Activated CD4-positive, alpha-beta T cell treated with anti-CD3 and anti-CD28 coated beads, Interleukin-2, amount 50 U/mL, for 4 hours (primary cell): Measurements from ENCODE around the gene TMEM202.
"Not testable (repeated sequence)": the region's sequence is repeated elsewhere in the genome, so short reads cannot be mapped to it uniquely, and the experiment has no call there.

Experiments
- DNase-seq, 2 experiments: peaks; one replicate each; pipeline ENCODE4 v3.0.0-alpha.2; 2020

TMEM202 gene, protein sequence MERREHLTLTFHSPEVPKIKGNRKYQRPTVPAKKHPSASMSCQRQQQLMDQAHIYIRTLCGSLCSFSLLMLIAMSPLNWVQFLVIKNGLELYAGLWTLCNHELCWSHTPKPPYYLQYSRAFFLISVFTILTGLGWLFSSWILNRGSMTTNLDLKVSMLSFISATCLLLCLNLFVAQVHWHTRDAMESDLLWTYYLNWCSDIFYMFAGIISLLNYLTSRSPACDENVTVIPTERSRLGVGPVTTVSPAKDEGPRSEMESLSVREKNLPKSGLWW

DNA sequence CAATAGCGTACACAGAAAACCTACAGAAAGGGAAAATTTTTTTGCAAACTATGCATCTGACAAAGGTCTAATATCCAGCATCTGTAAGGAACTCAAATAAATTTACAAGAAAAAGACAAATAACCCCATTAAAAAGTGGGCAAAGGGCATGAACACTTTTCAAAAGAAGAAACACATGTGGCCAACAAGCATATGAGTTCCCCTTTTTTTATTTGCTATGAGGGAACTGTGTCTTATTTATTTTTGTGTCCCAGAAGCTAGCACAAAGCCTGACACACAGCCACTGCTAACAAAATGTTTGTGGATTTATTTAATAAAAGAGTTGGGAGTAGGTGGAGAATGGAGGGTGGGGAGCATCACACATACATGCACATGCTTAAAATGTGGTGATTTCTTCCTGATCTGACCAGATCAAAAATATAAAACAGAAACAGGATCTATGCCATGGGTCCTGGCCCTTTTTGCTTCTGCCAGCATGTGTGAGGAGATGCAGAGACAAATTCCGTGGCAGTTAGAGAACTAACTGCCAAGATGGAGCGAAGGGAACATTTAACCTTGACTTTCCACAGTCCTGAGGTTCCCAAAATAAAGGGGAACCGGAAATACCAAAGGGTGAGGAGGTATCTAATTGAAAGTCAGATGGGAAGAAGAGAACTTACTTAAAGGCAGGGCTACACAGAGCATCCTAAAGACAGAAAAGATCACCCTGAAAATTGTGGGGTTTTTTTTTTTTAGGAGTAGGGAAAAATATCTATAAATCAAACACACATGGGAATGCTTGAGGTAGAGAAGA is at the start of gene TMEM202:
Gene TMEM202, plus strand, starts transcription at position 510 of the 793 bp plus-strand sequence. Its CDS starts 22 bp downstream, at position 532.
- no peak for DNase-seq

DNA sequence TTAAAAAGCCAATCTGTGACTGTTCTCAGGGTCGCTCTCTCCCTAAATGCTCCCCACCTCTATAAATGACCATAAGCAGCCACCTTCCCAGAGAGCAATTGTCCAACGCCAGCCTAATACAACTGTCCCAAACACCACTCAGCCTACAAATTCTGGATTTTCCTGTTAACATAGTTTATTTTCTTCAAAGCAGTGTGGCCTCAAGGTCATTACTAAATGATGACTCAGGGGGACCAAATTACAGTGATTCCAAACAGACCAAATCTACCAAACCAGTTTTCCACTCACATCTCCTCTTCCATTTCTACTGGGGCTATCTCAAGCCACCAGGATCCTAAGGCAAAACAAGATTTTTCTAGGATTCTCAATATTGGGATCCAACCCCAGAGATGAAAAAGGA is 44.8 kb upstream of the TMEM202 start:
- DNase-seq = no peak

DNA sequence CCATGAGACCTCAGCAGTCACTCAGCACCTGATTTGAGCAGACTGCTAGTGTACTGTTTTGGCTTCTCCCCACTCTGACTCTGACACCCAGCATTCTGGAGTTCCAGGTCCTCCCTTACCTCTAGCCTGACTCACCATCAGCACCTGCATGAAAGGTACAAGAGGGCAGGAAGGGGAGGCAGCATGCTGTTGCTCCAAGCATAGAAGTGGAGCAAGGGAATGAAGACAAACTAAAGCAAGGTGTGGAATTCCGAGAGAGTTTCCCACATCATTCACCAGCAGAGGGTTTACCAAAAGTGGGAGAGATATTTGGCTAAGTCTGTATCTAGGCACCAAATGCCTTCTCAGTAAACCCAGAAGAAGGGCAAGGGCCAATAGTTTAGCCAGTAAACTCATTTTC is 43.6 kb upstream of the TMEM202 start:
- DNase-seq = no peak

DNA sequence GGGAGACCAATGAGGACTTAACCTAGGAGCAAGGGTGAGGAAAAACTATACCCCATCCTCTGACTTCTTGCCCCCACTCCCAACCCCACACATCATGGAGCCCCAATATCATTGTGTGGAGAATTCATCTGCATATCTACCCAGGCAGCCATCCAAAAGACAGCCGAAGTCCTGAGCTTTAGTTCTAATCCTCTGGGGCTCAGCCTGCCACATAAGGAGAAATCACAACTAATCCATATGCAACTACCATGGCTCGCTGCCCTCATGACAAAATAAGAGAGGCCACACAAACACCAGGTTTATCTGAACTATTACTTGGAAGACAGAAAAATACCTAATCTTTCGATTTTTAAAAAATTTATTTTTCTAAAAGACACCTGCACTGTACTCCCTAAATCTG is 40.0 kb upstream of the TMEM202 start:
- no peak for DNase-seq

DNA sequence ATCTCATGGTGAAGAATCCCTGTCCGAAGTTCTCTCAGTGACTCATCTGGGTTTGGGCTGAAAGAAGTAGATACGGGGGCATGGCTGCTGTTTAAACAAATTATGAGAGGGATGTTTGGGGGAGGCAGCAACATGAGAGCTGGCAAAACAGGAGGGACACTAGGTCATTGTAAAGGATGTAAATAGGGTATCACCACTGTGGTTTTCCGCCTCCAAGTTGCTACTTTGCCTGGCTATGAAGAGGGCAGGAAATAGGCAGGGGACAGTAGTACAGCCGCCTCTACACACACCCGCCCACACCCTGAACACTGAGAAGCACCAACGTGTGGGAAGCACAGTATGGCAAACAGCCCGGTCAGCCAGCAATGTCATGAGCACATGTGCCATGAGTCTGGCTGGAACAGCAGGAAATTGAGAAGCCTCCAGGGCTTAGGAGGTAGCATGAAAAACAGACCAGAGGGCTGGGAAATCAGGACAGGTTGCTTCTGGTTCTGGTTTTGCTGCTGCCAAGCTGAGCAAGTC is 39.4 kb upstream of the TMEM202 start:
- no peak for DNase-seq

DNA sequence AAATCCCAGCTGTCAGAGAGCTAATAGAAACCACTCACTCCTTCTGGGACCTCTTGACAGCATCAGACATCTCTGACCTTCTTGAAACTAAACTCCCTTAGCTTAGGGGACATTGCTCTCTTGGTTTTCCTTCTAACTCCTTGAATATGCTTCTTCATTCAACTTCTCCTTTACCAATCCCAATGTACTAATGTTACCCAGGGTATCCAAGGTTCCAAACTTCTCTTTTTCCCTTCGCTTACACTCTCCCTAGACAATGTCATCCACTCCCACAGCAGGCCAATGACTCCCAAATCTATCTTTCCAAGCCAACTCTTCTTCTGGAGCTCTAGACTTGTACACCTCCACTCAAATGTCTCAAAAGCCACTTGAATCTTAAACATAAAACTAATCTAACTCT is 36.9 kb upstream of the TMEM202 start:
- DNase-seq = no peak

DNA sequence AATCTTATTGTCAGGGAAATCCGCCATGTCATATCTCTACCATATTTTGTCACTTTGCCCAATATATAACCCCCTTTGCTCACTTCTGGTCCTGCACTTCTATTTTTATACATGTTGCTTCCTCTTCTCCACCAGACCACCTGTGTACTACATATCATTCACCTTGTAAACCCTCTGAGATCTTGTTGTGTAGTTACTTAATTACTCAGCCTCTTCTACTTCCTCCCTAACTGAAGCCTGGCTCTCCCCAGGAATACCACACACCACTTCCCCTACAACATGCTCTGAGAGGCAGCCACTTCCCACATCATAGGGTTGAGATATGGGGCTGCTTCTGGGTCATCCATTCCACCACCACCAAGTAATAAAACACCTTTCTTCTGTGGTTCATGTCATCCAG is 32.3 kb upstream of the TMEM202 start:
- DNase-seq = no peak

DNA sequence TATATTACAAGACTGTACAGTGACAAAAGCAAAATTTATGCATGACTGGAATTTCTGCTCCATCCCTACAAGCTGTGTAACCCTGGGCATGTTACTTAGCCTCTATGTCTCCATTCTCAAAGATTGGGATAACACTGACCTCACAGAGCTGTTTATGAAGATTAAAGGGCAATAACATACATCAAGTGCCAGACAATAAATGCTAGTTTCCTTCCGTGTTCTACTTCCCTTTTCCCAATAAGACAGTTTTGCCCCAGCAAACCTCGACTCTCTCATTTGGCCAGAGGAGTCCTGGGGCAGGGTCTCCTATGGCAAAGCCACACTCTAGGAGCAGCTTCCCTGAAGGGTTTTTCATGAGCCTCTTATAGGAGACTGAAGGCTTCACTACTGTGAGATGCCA is 29.8 kb upstream of the TMEM202 start:
- DNase-seq = no peak

DNA sequence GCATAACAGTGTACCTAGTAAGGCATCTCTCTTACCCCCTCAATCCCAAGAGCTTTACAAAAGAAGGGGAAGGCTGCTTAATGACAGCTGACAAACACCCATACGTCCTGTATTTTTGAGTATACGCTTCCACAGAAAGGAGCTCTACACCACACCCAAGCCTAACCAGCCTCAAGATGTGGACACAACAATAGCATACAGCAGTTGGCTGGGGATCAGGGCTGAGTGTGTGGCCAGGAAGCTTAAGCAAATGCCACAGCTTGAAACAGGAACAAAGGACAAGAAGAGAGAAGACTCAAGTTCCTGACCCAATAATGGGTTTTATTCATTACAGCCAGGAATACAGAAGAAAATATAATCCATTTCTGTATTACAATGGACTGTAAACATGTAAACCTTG is 29.2 kb upstream of the TMEM202 start:
- no peak for DNase-seq

DNA sequence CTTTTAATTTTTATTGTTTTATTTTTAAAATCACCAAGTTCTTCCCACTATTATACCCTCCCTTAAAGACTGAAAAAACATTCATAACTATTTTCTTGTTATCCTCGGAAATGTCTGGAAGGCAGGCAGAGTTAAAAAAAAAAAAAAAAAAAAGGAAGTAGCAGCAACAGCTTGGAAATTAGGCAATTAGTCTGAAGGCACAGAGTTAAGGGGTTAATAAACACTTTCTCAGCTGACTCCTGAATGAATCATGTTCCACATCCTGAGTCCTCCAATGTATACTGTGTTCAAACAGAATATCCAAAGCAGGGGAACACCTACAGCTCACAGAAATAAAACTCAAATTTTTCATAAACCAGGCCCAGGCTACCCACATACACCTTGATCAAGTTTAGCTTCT is 28.1 kb upstream of the TMEM202 start:
- DNase-seq = no peak

DNA sequence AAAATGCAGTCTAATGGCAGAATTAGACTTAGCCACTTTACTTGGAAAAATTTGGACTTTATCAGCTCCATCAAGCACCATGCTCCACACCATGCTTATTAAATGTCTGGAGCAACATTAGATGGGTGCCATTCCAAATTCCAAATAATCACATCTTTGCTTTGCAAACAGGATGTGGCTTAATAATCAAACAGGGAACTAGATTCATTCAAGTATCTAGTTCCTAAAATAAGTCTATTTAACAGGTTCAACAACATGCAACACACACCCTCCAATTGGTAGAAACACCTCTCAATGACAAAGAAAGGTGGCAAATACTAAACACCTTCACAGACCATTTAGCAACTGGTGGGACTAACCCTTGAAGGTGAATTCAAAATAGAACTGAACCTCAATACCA is 25.7 kb upstream of the TMEM202 start:
- no peak for DNase-seq

DNA sequence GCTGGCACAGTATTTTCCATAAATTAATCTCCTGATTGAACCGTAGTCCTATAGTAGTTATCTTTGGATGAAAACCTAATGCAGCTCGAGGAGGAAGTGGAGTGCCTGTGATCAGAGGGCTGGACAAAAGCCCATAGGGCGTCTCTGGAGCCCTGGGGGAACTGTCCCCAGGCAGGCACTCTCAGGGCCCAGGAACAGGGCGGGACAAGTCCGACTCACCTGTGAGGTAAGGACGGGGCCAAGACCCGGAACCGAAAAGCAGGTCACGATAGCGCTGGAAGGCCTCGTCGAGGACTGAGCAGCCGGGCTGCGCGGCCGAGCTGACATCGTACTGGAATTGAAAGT is 22.6 kb upstream of the TMEM202 start:
- DNase-seq = peak in 1 of 2 experiments; percentile 40

DNA sequence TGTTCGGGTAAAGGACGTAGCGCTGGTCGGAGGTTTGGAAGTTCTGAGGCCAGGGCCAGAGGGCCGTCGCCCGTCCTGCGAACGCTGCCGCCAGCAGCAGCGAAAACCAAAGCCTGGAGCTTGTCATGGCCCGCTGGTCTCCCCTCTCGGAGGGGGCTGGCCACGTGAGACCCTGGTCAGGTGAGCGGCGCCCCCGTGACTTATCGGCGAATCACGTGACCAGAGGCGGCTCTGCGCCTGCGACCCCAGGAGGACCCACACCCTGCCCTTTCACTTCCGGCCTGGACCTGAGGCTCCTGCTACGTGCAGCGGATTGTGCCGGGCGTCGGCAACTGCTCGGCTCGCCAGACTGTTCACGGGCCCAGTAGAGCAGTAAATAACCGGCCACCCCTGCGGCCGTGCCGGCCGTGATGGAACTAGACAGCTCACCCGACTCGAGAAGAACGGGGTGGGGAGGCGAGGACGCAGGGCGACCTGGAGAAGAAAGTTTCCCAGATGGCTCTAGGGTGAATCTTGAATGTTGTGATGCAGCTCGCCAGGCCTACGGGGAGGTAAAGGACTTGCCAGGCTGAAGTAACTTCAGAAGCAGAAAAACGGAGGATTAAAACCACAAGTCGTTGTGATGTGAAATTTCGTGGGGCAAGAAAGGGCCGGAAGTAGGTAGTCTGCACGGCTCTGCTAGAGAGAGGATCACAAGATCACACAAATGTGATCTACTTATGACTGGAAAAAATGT is 22.1 kb upstream of the TMEM202 start, which contains the start of gene HEXA:
Gene HEXA, minus strand, starts transcription at position 169 of the 736 bp plus-strand sequence. Its CDS starts 42 bp downstream, at position 127.
- DNase-seq = peak; percentile 85 to 88

DNA sequence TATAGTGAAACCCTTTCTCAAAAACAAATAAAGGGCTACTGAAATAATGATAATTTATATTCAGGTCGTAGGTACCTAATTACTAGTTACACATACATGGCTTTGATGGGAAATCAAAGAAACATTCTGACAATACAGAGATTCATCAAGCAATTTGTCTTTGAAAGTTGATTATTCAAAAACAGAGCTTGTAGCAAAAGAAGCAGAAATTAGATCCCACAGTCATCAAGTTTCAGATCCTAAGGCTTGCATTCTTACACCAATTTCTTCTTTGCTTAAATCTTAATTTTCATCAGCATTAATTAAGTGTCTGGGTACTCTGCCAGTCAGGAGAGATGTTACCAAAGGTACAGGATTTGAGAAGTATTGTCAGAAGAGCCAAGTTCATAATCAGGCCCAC is 20.8 kb upstream of the TMEM202 start:
- no peak for DNase-seq

DNA sequence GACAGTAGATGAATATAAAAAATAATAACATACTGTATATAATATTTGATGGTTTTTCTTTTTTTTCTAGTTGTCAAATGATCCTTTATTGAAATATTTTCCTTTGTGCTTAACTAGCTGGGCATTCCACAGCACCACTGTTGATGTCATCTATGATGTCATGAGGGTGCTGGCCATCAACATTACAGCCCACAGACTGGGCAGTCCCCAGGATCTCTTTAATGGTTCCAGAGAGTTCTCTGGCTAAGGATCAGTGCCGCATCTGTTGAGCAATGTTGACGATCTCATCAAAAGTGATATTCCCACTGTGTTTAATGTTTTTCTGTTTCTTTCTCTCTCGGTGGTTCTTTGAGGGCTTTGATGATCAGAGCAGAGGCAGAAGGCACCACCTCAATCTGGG is 19.0 kb upstream of the TMEM202 start:
- DNase-seq = not testable (repeated sequence)

DNA sequence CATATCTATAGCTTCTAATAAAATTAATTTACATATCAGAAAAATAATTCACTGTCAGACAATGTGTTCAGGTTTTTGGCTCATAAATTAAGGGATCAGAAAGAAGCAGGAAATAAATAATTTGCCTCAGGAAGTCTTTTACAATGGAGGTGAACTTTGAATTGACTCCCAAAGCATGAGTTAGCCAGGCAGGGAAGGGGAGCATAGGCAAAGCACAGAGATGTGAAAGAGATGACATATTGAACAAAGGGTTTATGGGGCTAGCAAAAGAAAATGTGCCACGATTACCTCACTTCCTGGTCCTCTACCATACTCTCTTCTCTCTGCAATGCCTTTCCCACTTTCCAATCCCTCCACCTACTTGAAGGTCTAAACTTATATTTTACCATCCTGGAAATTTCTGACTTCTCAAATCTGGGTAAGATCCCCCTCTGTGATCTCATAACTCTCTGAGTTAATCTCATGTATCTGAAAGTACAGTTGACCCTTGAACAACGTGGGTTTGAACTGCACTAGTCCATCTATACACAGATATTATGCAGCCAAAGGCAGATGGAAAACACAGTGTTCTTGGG is 18.2 kb upstream of the TMEM202 start:
- DNase-seq = no peak

DNA sequence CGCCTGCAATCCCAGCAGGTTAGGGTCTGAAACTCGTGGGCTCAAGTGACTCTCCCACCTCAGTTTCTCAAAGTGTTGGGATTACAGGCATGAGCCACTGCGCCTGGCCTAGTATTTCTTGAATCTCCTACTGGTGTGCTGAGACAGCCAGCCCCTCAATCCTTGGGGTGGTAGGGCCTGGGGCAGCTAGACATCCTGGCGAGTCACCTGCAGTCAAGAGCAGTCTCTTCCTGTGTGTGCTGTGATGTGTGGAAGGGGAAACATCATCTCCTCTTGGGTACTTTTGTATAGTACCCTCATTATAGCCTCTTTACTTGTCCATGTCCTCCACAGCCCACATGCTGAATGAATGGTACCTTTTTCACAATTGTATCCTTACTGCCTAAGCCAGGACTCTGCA is 17.4 kb upstream of the TMEM202 start:
- DNase-seq = no peak

DNA sequence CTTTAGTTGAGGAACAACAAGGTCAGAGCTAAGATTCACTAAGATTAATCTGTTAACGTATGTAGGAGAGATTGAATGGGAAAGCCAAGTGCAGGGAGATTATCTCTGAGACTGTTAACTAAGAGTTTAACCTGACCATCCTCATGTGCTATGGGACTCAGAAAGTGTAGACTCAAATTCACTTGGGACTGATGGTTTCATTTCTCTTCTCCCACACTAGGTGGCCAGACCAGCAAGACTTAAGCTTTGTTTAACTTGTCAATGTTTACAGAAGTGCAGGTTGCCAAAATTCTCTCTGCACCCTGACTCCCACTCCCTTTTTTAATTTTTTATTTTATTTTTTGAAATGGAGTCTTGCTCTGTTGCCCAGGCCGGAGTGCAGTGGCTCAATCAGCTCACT is 16.0 kb upstream of the TMEM202 start:
- DNase-seq = no peak

DNA sequence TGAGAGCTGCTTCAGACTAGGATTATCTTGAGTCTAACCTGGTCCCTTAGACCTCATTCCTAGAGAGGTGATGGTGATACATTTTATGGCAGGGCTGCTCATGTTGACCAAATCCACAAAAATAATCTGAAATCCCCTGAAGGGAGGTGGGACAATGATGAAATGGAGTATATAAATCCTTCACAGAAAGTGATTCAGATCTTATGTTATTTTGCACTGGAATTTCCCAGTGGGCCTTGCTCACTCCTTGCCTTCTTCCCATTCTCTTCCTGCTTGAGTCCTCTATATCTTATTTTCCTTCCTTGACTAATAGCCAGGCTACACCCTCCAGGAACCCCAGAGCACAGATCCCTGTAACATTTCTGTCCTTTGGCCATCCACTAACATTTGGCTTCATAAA is 10.4 kb upstream of the TMEM202 start:
- no peak for DNase-seq

DNA sequence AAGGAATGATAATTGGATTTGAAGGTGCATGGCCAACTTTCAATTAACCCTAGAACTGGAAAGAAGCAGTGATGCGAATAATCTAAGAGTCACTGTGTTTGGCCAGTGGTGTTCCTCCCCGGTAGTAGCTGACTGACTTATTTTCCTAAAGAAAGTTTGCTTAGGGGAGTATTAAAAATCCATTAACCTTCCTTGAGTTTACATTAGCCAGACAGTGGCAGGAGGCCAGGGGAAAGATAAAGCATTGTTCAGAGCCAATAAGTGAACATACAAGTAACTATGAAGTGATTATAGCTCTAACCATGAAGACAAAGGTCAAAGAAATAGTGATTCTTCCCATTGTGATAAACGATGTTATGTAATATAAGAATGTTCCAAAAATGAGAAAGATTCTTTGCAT is 8.9 kb upstream of the TMEM202 start:
- DNase-seq = no peak

DNA sequence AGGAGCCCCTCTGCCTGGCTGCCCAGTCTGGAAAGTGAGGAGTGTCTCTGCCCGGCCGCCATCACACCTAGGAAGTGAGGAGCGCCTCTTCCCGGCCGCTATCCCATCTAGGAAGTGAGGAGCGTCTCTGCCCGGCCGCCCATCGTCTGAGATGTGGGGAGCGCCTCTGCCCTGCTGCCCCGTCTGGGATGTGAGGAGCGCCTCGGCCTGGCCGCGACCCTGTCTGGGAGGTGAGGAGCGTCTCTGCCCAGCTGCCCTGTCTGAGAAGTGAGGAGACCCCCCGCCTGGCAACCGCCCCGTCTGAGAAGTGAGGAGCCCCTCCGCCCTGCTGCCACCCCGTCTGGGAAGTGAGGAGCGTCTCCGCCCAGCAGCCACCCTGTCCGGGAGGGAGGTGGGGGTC is 1.8 kb upstream of the TMEM202 start:
- DNase-seq = not testable (repeated sequence)

DNA sequence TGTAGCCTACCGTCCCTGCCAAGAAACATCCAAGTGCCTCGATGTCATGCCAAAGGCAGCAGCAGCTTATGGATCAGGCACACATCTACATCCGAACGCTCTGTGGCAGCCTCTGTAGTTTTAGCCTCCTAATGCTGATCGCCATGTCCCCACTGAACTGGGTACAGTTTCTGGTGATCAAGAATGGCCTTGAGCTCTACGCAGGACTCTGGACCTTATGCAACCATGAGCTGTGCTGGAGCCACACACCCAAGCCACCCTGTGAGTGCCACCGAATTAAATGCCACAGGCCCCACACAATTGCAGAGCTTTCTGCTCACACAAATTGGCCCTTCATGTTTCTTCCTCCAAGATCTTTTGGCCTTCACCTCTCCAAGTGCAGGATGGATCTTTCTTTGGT is 543 bp downstream of the TMEM202 start:
- DNase-seq = no peak

DNA sequence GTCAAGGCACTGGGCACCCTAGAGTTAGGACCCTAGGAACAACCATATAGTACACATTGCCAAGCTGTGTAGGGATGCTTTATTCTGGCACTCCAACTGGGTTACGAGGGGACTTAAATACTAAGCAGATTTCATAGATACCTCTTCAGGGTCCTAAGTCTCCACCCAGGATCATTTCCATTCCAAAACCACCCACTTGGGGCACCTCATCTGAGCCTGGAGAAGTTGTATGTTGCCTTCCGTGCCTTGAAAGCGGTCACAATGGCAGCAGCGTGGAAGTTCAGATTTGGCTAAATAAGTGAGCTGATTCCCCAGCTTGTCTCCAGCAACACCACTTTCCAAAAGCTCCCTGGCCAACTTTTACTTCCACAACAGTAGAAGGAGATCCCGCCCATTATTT is 4.6 kb downstream of the TMEM202 start:
- DNase-seq = no peak
